Fibroblast of skin of left quadriceps (primary cell): ENCODE measurements around the gene MEIS1.

Source experiments
- DNase-seq, 2 experiments: peaks; one replicate each; pipeline ENCODE4 v3.0.0-alpha.2; 2013; ENCODE audit warnings: low read depth in 2 of 2

MEIS1 gene

DNA sequence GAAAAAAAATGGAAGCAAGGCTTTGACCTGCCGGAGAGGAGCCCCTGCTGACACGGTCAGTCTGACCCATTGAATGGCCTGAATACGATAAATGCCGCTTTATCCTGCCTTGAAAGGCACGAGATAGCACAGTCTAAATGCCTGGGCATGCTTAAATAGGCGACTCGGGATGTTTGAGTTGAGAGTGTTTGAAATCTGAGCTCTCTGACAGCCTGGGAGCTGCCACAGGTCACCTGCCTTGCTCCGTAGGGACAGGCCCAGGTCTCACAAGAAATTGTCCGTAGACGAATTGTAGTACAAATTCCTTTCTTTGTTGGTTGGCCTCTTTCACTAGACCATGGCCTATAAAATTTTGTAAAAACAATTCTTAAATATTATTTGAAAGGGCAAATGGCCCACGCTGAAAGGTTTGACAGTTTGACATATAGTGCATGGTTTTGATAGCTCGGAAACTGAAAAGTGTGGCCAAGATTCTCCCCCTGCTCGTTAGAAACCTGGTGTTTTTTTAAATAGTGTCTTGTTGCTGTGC is 72.8 kb downstream of the MEIS1 start:
- DNase-seq = no peak

DNA sequence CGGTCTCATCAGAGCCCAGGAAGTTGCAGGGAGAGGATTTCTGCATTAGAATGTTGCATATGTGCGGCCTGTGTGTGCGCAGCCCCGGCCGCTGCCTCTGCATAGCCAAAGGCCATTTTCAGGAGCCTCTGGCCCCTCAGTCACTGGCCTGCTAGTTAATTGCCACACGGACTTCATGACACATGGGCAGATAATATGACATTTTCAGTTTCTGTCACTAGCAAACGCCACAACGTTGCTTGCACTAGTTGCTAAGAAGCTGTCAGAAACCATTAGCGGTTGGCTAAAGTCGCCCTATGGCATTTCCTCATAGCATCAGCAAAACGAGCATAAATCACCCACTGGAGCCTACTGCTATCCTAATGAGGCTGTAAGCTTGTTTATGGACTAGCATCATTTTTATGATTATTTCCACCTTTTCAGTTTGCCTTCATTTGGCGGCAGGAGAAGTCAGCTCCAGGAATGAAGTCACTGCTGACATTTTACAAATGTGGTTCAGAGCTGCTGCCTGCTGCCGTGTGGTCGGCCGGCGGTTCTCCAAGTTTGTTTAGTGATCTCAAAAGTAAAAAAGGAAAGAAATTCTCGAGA is 73.7 kb downstream of the MEIS1 start:
- no peak for DNase-seq

DNA sequence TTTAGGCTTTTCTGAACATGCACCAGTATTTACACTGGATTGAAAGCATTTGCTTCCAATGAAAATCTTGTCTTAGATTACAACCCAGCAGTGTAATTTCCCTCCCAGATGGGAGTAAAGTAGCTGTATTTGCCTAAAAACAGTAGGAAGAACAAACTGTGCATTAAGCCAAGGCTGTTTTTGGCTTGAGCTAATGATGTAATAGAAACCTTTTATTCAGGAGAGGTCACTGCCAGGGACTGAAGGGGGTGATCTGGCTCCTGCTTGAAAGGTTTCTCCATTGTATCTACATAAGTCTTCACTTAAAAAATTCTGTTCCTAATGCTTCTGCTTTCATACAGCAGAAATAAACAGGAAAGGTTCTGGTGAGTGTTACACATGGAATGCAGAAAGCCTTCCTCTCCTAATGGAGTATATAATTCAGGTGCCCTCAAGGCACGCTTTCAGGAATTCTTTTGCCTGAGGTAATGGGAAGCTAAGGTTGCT is 74.4 kb downstream of the MEIS1 start:
- no peak for DNase-seq

DNA sequence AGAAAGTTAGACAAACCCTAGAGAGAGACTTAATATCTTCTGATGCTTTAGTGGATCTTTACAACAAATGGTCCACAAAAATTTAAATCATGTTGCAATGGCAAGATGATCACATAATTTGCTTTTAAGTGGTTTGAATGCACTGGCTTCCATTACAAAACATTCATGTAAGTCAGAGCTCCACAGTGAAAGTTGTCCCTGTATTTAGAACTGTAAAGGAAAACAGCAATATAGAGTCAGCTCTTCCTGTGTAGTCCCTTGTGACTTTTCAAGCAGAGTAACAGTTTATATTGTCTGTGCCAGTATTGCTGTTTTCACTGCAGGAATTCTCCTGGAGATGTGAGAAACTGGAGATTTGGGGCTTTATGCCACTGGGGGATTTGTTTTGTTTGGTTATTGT is 77.7 kb downstream of the MEIS1 start:
- no peak for DNase-seq

DNA sequence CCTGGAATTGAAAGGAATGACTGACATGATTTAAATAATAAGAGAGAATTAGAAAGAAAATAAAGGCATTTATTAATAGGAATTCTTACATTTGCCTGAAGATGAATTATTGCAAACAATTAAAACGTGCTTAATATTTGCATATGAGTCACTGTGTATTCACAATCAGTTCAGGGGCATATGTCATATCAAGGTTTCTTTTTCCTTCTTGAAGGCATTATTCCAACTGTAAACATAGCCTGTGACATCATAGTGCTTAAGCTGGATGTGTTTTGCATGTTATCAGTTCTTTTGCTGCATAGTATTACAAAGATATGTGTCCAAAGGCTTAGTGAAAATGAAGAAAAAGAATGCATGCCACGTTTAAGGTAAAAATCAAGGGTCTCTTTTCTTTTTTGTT is 80.8 kb downstream of the MEIS1 start:
- DNase-seq = no peak

DNA sequence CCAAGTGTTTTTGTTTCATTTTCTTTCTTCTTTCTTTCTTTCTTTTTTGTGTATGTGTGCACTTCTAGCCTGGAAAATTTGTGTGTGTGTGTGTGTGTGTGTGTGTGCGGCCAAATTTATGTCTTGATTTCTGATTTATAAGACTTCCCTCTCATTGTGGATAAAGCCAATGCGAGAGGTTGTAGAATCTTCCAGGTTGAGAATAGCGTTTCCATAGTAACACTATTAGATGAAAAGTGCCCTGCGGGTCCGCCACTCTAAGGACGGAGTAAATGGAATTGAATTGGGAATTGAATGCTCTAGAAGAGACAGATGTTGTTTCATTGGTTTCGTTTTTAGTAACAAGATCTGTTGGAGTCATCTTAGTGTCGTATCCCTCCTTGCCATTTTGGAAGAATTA is 81.6 kb downstream of the MEIS1 start:
- no peak for DNase-seq

DNA sequence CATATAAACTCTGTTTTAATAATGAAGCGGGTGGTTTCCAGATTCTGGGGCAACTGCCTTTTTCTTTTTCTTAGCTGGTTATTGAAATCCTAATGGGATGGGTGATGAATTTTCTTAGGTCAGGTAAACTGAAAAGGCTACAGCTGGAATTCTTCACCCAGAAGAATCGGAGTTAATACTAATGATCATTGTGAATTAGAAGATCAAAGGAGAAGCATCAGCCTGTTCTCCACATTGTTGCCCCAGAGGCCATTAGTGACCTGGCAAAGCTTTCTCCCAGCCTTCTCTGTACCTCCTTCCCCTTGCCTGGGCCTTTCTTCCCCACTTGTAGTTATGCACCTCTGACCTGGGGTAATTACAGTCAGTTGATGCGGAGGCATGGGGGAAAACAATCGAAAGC is 82.8 kb downstream of the MEIS1 start:
- no peak for DNase-seq

DNA sequence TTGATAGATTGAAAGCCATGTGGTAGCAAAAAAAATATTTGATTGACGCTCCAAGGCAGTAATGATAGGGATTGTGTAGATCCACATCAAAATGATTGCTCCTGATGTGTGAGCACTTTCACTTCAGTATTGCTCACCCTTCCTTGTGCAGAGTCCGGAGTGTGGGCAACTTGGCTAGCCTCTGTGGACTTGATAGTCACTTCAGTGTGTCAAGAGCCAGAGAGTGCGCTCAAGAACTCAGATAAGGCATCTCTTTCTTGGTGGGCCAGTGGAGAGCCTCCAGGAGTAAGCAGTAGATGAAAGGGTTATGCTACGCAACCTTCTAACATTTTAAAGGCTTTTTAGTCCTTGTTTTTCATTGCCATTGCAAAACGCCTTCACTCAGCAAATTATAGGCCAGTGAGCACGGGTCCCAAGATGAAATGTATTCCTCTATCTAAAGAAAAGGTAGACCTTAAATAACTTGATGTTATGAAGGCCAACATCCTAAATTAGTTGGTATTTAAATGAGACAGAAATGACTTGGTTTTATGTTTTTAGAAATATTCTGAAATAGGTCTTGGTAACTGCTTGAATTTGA is 84.4 kb downstream of the MEIS1 start:
- DNase-seq = no peak

DNA sequence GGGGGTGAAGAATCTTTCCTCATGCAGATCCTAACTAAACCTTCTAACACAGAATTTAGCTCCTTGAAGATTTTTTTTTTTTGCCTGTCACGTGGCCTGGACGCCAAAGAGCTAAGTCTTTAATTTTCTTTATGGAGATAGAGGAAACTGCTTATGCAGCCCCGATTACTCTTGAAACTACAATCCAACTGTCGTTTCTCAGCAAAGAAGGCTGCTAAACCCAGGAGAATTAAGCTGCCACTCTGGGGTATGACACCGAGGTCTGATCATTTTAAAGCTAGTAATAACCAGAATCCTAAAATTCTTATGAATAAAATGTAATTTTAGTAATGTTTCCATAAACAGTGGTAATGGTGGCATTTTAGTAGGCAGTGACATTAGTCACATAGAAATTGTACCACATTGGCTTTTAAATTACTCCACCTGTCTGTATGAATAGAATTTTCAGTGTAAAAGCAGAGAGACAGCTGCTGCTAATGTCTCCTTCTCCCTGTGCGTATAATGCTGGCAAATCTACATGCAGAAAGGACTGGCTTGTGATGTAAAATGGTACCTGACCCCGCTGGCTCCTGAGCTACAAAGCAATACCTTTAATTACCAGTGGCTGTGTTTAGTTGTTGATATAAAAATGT is 86.5 kb downstream of the MEIS1 start:
- DNase-seq = no peak

DNA sequence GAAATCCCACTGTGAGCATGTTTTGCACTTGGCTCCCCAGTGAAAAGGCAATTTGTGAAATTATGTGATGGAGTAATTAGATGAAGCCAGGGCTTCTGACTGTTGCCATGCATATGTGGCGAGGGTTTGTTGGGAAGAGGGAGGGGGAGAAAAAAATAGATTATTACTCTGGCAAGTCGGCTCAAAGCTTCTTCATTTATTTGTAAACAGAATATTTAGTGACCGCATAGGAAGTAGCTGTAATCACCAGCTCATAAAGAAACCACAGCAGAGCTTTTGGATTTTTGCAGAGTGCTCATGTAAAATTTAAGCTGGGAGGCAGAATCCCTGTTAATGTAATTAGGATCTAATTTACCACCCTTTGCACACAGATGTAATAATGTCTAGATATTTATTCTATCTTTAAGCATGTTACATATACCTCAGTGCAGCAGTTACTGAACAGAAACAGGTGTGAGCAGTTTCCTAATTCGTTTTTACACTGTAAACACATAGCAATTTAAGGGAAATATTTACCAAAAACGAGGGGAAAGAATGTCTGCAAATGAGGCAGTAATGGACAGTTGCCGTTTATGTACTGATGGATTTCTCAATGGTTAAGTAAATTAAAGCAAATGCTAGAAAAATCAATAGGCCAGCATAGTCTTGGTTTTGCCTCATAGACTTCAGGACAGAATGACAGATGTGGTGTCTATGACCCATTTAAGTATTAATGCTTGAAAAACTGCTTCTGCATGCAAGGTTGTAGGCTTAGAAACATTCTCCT is 87.9 kb downstream of the MEIS1 start:
- no peak for DNase-seq

DNA sequence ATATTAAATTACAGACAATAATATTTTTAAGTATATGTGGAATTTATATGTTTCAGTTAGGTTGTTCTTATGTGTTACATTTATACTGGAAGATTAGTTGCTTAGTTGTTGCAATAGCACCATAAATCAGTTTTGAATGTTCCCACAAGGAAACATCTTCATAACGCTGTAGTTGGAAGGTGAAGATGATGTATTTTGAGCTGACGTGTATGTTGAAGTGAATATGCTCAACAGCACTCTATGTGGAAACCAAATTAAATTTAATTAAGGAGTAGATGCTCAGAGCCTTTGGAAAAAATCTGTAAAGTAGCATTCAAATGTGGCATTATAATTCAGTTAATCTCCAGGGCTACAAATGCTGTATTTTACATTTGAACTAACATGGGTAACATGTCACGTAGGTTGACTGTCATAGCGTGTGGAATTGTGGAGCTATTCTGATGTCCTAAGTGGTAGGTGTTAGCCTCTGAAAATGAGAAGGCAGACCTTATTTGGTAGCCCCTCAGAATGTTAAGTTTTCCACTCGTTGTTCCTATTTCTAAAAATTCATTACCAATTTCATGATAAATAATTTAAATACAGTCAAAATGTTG is 88.5 kb downstream of the MEIS1 start:
- no peak for DNase-seq

DNA sequence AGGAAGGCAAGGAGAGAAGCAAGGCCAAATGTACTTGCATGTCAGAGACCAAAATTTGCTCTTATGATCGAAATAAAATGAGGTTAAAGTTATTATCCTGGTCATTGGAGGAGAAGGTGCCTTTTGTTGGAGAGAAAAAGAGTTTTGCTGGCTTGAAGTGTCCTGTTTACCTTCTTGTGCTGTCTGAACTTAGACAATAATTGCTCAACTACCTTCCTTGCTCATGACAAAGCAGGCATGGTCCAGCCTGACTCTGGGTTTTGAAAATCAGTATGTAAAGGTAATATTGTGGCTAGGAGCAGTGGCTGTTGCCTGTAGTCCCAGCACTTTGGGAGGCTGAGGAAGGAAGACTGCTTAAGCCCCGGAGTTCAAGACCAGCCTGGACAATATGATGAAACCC is 89.1 kb downstream of the MEIS1 start:
- no peak for DNase-seq

DNA sequence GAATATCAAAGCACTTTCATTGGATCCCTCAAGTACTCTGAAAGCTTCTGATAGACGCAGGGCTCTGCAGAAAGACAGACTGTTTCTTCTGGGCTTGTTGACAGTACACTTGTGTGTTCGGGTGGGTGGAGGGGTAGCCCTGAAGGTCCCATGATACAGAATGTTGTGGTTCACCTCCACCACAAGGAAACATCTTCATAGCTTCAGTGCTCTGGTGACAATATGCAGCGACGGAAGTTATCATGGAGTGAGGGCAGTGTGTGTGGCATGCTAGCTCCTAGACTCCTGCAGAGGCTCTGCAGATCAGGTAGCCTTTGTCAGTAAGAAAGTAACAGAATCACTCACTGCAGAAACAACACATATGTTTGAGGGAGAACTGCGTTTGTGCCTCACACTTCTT is 90.7 kb downstream of the MEIS1 start:
- DNase-seq = no peak

DNA sequence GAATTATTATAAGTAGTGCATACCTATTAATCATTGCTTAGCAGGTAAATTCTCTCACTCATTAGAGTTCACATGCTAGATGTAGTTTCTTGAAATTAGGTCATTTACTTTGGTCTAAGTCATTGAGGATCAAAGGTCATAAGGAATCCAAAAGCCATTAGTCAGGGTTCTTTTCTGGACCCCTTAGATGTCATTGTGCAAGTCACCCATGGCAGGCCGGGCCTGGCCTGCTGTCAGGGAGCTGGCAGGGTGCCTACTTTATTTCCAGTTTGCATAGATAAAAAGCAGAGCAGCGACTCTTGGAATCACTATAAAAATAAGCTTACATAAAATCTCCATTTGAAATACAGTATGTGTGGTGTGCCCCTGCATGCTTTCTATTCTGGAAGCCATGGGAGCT is 91.3 kb downstream of the MEIS1 start:
- DNase-seq = no peak

DNA sequence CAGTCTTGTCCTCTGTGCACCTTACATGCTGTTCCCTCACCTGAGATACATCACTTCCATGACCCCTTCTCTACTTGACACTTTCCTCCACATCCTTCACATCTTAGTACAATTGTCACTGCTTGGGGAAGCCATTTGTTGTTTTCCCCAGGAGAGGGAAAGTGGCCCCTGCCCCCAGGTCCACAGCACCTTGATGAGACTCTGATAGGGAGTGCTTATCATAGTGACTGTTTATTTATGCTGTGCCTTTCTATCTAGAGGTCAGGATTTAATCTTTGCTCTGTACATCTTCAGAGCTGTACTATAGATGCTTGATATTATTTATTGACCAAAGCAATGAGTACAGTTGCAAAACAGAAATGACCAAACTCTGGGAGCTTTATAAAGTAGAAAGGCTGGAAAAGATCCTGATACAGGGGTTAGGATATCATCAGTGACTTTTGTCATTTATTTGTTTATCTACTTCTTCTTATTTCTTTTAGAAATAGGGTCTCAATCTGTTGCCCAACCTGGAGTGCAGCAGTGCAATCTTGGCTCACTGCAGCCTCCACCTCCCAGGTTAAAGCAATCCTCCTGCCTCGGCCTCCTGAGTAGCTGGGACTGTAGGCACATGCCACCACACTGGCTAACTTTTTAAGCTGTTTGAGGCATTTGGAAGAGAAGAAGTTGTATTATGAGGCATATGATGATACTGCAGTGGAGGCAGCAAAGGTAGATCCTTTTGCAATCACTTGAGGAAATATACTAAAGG is 94.2 kb downstream of the MEIS1 start:
- DNase-seq = no peak

DNA sequence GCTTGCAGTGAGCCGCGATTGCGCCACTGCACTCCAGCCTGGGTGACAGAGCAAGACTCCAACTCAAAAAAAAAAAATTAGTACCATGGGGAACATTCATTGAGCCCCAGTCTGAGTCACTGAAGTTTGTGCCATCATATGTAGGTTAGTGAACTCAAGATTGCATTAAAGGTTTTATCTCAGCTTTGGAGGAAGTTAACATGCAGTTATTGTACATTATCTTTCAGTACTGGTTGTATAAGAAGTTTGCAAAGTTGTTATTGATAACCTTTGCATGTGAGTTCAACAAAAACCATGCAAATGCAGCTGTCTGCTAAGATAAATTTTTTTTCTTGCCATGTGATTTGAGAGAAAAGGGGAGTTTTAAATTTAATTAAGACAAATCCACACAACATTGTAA is 95.7 kb downstream of the MEIS1 start:
- DNase-seq = no peak

DNA sequence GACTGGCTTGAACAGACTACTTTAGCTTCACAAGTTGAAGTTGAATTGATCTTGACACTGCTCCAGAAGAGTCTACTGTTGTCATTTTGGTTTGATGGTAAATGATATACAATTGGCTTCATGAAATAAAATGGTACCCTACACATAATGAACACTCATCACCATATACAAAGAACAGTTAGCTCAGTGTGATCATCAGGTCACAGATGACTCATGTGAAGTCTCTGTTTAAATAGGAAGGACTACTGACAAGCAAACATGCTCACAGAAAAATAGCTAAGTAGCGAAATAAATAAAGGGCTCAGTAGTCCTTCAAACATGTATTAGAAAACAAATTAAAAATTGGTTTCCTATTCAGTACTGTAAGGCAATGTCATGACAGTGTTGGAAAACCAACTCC is 96.2 kb downstream of the MEIS1 start:
- DNase-seq = no peak

DNA sequence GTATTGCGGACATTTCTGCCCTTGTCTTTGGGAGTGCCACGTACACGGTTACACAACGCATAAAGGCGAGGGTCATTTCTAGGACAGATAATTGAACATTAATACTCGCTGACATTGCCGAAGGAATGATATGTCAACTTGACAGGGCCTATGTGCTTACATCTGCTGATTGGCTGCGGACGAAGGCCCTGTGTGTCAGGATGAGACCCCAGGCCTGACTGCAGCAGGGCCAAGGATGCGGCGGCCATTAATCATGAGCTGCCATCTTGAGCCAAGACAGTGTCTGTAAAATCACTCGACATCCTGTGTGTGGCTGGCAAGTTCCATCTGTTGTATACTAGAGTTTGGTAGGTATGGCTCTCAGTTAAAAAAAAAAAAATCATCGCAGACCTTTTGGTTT is 96.6 kb downstream of the MEIS1 start:
- DNase-seq = no peak

DNA sequence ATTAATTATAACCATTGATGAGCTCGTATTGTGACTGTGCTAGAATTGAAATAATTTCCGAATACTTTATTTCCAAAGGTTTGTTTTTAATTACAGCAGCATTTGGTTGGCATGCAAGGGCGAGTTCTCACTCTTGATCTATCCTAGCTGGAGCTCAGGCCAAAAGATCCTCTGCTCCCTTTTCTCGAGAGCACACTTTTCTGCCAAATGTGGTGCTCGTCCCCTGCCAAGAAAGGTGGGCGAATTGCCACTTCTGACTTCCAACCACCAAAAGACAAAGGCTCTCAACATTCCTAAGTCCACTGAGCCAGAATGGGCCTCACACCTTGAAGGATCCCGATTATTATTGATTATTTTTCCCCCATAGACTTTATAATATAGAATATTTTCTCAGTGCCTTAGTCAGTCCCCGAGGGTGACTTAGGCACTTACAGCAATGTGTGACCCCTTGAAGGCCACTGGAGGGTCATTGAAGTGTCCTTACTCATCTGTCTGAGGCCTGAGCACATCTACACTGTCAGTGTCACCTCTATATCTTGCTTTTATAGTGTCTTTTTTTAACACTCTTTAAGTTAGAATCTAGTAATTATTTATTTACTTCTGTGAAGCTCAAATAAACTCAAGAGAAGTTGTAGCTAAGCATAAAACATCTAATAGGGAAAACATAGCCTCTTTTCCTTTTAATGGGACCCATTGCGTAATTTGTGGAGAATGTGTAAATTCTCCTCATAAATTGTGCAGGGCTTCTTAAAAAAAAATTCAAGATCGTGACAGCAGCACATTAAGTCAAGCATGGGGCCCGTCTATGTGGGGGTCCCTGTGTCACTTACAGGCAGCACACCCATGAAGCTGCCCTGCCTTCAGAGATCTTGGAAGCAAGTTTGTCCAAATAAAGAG is 98.3 kb downstream of the MEIS1 start:
- DNase-seq = no peak

DNA sequence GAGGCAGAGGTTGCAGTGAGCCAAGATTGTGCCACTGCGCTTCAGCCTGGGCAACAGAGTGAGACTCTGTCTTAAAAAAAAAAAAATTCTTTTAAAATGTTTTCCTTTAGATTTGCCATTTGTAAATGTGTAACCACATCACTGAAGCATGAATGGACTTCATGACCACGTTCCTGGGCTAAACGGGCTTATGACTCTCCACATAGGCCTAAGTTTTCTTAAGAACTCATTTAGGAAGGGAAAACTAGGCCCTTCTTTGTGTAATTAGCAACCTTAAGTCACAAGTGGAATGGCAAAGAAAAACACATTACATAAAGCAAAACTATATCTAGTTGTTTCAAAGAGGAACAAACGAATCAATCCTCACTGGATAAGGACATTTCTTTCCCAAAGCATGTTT is 99.5 kb downstream of the MEIS1 start:
- DNase-seq = no peak
